HG02938 (cell line): ENCODE results near the gene FRMPD2.
"Not testable (repeated sequence)": the region's sequence is repeated elsewhere in the genome, so short reads cannot be mapped to it uniquely, and the experiment has no call there.

Source experiments
- ATAC-seq: cut with Tn5 transposase; IDR thresholded peaks from one replicate; pipeline ENCODE4 v1.9.1; 2021; ENCODE audit warnings: mild to moderate bottlenecking, moderate library complexity; ENCODE audit not compliant: unreplicated experiment

The FRMPD2 gene

GRCh38 chr10:48235501-48235900, 39.0 kb downstream of the FRMPD2 start:
- ATAC-seq = no peak

GRCh38 chr10:48234787-48235186, 39.7 kb downstream of the FRMPD2 start:
- ATAC-seq = no peak

GRCh38 chr10:48234295-48234694, 40.2 kb downstream of the FRMPD2 start:
- no peak for ATAC-seq

- ATAC-seq = no peak
Measured at GRCh38 chr10:48233559-48234005, 40.9 kb downstream of the FRMPD2 start.

- no peak for ATAC-seq
Measured at GRCh38 chr10:48232717-48233447, 41.6 kb downstream of the FRMPD2 start.

GRCh38 chr10:48231699-48232315, 42.7 kb downstream of the FRMPD2 start:
- ATAC-seq = peak; percentile 61

- ATAC-seq = no peak
Measured at GRCh38 chr10:48231178-48231577, 43.3 kb downstream of the FRMPD2 start.

GRCh38 chr10:48227213-48227612, 47.3 kb downstream of the FRMPD2 start:
- no peak for ATAC-seq

- no peak for ATAC-seq
Measured at GRCh38 chr10:48224979-48225560, 49.4 kb downstream of the FRMPD2 start.

- ATAC-seq = no peak
Measured at GRCh38 chr10:48224296-48224695, 50.2 kb downstream of the FRMPD2 start.

- no peak for ATAC-seq
Measured at GRCh38 chr10:48221814-48222213, 52.7 kb downstream of the FRMPD2 start.

- not testable (repeated sequence) for ATAC-seq
Measured at GRCh38 chr10:48221031-48221430, 53.5 kb downstream of the FRMPD2 start.

GRCh38 chr10:48219194-48219593, 55.3 kb downstream of the FRMPD2 start:
- no peak for ATAC-seq

GRCh38 chr10:48216744-48217143, 57.8 kb downstream of the FRMPD2 start:
- no peak for ATAC-seq

GRCh38 chr10:48216204-48216505, 58.3 kb downstream of the FRMPD2 start:
- no peak for ATAC-seq

- ATAC-seq = no peak
Measured at GRCh38 chr10:48215486-48216203, 58.9 kb downstream of the FRMPD2 start.

- ATAC-seq = no peak
Measured at GRCh38 chr10:48214716-48215485, 59.6 kb downstream of the FRMPD2 start.

GRCh38 chr10:48213047-48213446, 61.4 kb downstream of the FRMPD2 start:
- no peak for ATAC-seq

GRCh38 chr10:48211777-48212176, 62.7 kb downstream of the FRMPD2 start:
- ATAC-seq = no peak

- ATAC-seq = no peak
Measured at GRCh38 chr10:48210966-48211365, 63.5 kb downstream of the FRMPD2 start.

GRCh38 chr10:48210391-48210790, 64.1 kb downstream of the FRMPD2 start:
- no peak for ATAC-seq
